ENCODE measurements around the gene MCL1. TPM values are rescaled to one million over a fixed set of nuclear protein-coding genes. Genes with fewer than 3 reads are reported as not detected.

The MCL1 gene
- total and polyA plus RNA-seq, 2 of the 13 experiments (the other 11 are each of a cell fraction or from before 2014, with no cell fraction given) = 69.5 to 125 TPM

GRCh38 chr1:150552128-150552910, 27.1 kb downstream of the MCL1 start (continued):
- TF ChIP-seq ZNF597 (CRISPR knock-in tag; IDR thresholded peaks at IDR 0.05) (no peak), NFKB2 (CRISPR knock-in tag; IDR thresholded peaks at IDR 0.05; ENCODE audit: borderline replicate concordance) (peak; percentile 47; the same call in 1 of the 2 replicates), GATAD1 (CRISPR knock-in tag; IDR thresholded peaks at IDR 0.05) (peak; percentile 47; the same call in 1 of the 2 replicates), STAG1 (CRISPR knock-in tag; IDR thresholded peaks at IDR 0.05) (0 out of 2 replicates have a peak, but pooled peaks have one; percentile 5), ARNTL (CRISPR knock-in tag; IDR thresholded peaks at IDR 0.05) (no peak; the same call in 1 of the 2 replicates), LCORL (IDR thresholded peaks at IDR 0.05) (no peak), LCORL (CRISPR knock-in tag; IDR thresholded peaks at IDR 0.05) (peak; percentile 85), AGO2 (optimal IDR thresholded peaks at IDR 0.05; ENCODE audit: low read depth, low read length) (peak; percentile 8), RARA (CRISPR knock-in tag; IDR thresholded peaks at IDR 0.05) (peak; percentile 72), ZNF580 (CRISPR knock-in tag; IDR thresholded peaks at IDR 0.05; ENCODE audit: borderline replicate concordance, low read depth) (peak; percentile 64; the same call in 1 of the 2 replicates), ZBTB34 (CRISPR knock-in tag; IDR thresholded peaks at IDR 0.05) (no peak), MIER2 (CRISPR knock-in tag; IDR thresholded peaks at IDR 0.05) (peak; percentile 15; the same call in 1 of the 2 replicates), ZNF441 (CRISPR knock-in tag; IDR thresholded peaks at IDR 0.05; ENCODE audit: borderline replicate concordance) (no peak), ONECUT2 (CRISPR knock-in tag; IDR thresholded peaks at IDR 0.05) (no peak), MXD1 (CRISPR knock-in tag; IDR thresholded peaks at IDR 0.05) (no peak), BCLAF1 (IDR thresholded peaks at IDR 0.05) (no peak), ZNF12 (CRISPR knock-in tag; IDR thresholded peaks at IDR 0.05) (peak; percentile 35; the same call in 1 of the 2 replicates), EP300 (IDR thresholded peaks at IDR 0.05; ENCODE audit: low read depth in 2 of 2, low read length in 2 of 2) (no peak), EP300 (CRISPR knock-in tag; IDR thresholded peaks at IDR 0.05; ENCODE audit: borderline replicate concordance) (no peak), TFAP4 (IDR thresholded peaks at IDR 0.05; ENCODE audit: borderline replicate concordance, low read depth) (peak; percentile 46; the same call in 1 of the 2 replicates), ZNF563 (CRISPR knock-in tag; IDR thresholded peaks at IDR 0.05) (no peak), ISL2 (CRISPR knock-in tag; IDR thresholded peaks at IDR 0.05) (peak; percentile 42; the same call in 1 of the 2 replicates), ZNF446 (CRISPR knock-in tag; IDR thresholded peaks at IDR 0.05) (no peak), ETV5 (CRISPR knock-in tag; IDR thresholded peaks at IDR 0.05; ENCODE audit: borderline replicate concordance) (peak; percentile 77; the same call in 1 of the 2 replicates)
